Activated T-cell treated with anti-CD3 and anti-CD28 coated beads, Interleukin-2, amount 50 U/mL, for 4 hours (primary cell): ENCODE data around the gene TAF10. TPM values are rescaled to one million over a fixed set of nuclear protein-coding genes. Genes with fewer than 3 reads are reported as not detected.

Source experiments
- ATAC-seq, 2 donors: fragments of 200-7000 bp; cut with Tn5 transposase; one replicate each; pipeline ENCODE4 v1.10.0; 2021
- DNase-seq: peaks from one replicate; pipeline ENCODE4 v3.0.0-alpha.2; 2020
- H3K27me3 Mint-ChIP-seq: one replicate; pipeline ENCODE4 v1.8.0; 2021; ENCODE audit warnings: low read depth, mixed read lengths
- H3K36me3 Mint-ChIP-seq: one replicate; pipeline ENCODE4 v1.8.0; 2022; ENCODE audit warnings: mixed read lengths; ENCODE audit not compliant: insufficient read depth
- H3K4me1 Mint-ChIP-seq: one replicate; pipeline ENCODE4 v1.8.0; 2021; ENCODE audit warnings: low read depth, mixed read lengths
- H3K4me3 Mint-ChIP-seq: one replicate; pipeline ENCODE4 v1.8.0; 2021; ENCODE audit warnings: mild to moderate bottlenecking, moderate library complexity, mixed read lengths
- H3K9me3 Mint-ChIP-seq: one replicate; pipeline ENCODE4 v1.8.0; 2021; ENCODE audit warnings: mixed read lengths
- total RNA-seq, 3 donors: library from RNA; stranded (reverse); gene quantifications; one replicate each; pipeline ENCODE4 v1.2.1, GENCODE V29; 2021

The TAF10 gene
- total RNA-seq, 3 donors from 2014 or later: 163 to 191 (median 188) TPM

GRCh38 chr11:6648501-6648900 is 36.5 kb upstream of the TAF10 start:
- Mint-ChIP-seq H3K9me3 (no peaks in the 10 kb centered on the region), H3K4me1 (no peaks in the 10 kb centered on the region), H3K36me3 (no peaks in the 10 kb centered on the region), H3K27me3 (no peaks in the 10 kb centered on the region), H3K4me3 (no peak overlapping the region)
- ATAC-seq (no peak), DNase-seq (no peak)

GRCh38 chr11:6647836-6648235 is 35.8 kb upstream of the TAF10 start:
- Mint-ChIP-seq H3K27me3 (no peaks in the 10 kb centered on the region), H3K36me3 (no peaks in the 10 kb centered on the region), H3K4me1 (no peaks in the 10 kb centered on the region), H3K4me3 (no peak overlapping the region), H3K9me3 (no peaks in the 10 kb centered on the region)
- ATAC-seq (no peak), DNase-seq (no peak)

- H3K27me3 Mint-ChIP-seq: no peaks in the 10 kb centered on the region
- no peaks in the 10 kb centered on the region for H3K36me3 Mint-ChIP-seq
- DNase-seq: no peak
- H3K4me3 Mint-ChIP-seq: no peak overlapping the region
- H3K9me3 Mint-ChIP-seq: no peaks in the 10 kb centered on the region
- peak; percentile 32 to 56 for ATAC-seq
- H3K4me1 Mint-ChIP-seq: no peaks in the 10 kb centered on the region
Observed at GRCh38 chr11:6646918-6647679, 35.1 kb upstream of the TAF10 start.

- DNase-seq (no peak), ATAC-seq (peak in 1 of 2 donors; percentile 1)
- no peaks in the 10 kb centered on the region for H3K36me3 Mint-ChIP-seq
Observed at GRCh38 chr11:6646576-6646917, 34.5 kb upstream of the TAF10 start.

GRCh38 chr11:6646071-6646470 is 34.1 kb upstream of the TAF10 start:
- no peak for ATAC-seq
- no peak for DNase-seq
- no peaks in the 10 kb centered on the region for H3K36me3 Mint-ChIP-seq
- no peaks in the 10 kb centered on the region for H3K4me1 Mint-ChIP-seq
- no peaks in the 10 kb centered on the region for H3K9me3 Mint-ChIP-seq
- H3K4me3 Mint-ChIP-seq: peak overlapping the region; percentile 14
- no peaks in the 10 kb centered on the region for H3K27me3 Mint-ChIP-seq

More at GRCh38 chr11:6646576-6646917, 34.5 kb upstream of the TAF10 start:
- Mint-ChIP-seq H3K9me3 (no peaks in the 10 kb centered on the region), H3K27me3 (no peaks in the 10 kb centered on the region), H3K4me1 (no peaks in the 10 kb centered on the region), H3K4me3 (no peak overlapping the region)

GRCh38 chr11:6642957-6643356 is 30.9 kb upstream of the TAF10 start:
- Mint-ChIP-seq H3K27me3 (no peaks in the 10 kb centered on the region), H3K4me1 (no peaks in the 10 kb centered on the region), H3K9me3 (no peaks in the 10 kb centered on the region), H3K4me3 (no peak overlapping the region), H3K36me3 (no peaks in the 10 kb centered on the region)
- DNase-seq: no peak
- no peak for ATAC-seq

GRCh38 chr11:6640985-6641701 is 29.1 kb upstream of the TAF10 start:
- no peak overlapping the region for H3K4me3 Mint-ChIP-seq
- no peaks in the 10 kb centered on the region for H3K4me1 Mint-ChIP-seq
- no peaks in the 10 kb centered on the region for H3K9me3 Mint-ChIP-seq
- ATAC-seq: no peak
- DNase-seq: no peak
- no peaks in the 10 kb centered on the region for H3K27me3 Mint-ChIP-seq
- no peaks in the 10 kb centered on the region for H3K36me3 Mint-ChIP-seq

GRCh38 chr11:6640036-6640984 is 28.3 kb upstream of the TAF10 start:
- H3K9me3 Mint-ChIP-seq: no peaks in the 10 kb centered on the region
- DNase-seq: no peak
- no peak for ATAC-seq
- H3K36me3 Mint-ChIP-seq: no peaks in the 10 kb centered on the region
- no peaks in the 10 kb centered on the region for H3K4me1 Mint-ChIP-seq
- no peak overlapping the region for H3K4me3 Mint-ChIP-seq
- H3K27me3 Mint-ChIP-seq: no peaks in the 10 kb centered on the region

- ATAC-seq (no peak), DNase-seq (no peak)
- Mint-ChIP-seq H3K27me3 (no peaks in the 10 kb centered on the region), H3K4me3 (no peak overlapping the region), H3K9me3 (no peaks in the 10 kb centered on the region), H3K4me1 (no peaks in the 10 kb centered on the region), H3K36me3 (no peaks in the 10 kb centered on the region)
Observed at GRCh38 chr11:6638429-6638828, 26.4 kb upstream of the TAF10 start.

- DNase-seq (no peak), ATAC-seq (no peak)
- Mint-ChIP-seq H3K36me3 (no peaks in the 10 kb centered on the region), H3K27me3 (no peaks in the 10 kb centered on the region), H3K4me3 (no peak overlapping the region), H3K4me1 (no peaks in the 10 kb centered on the region), H3K9me3 (no peaks in the 10 kb centered on the region)
Observed at GRCh38 chr11:6637871-6638270, 25.9 kb upstream of the TAF10 start.

GRCh38 chr11:6636480-6636879 is 24.5 kb upstream of the TAF10 start:
- DNase-seq: no peak
- no peaks in the 10 kb centered on the region for H3K9me3 Mint-ChIP-seq
- no peak overlapping the region for H3K4me3 Mint-ChIP-seq
- no peaks in the 10 kb centered on the region for H3K36me3 Mint-ChIP-seq
- H3K4me1 Mint-ChIP-seq: no peaks in the 10 kb centered on the region
- H3K27me3 Mint-ChIP-seq: no peaks in the 10 kb centered on the region
- no peak for ATAC-seq

- H3K4me3 Mint-ChIP-seq: no peak overlapping the region
- no peaks in the 10 kb centered on the region for H3K27me3 Mint-ChIP-seq
- peaks cover 1% of the 10 kb centered on the region for H3K36me3 Mint-ChIP-seq
- ATAC-seq: no peak
- DNase-seq: no peak
- H3K4me1 Mint-ChIP-seq: no peaks in the 10 kb centered on the region
- H3K9me3 Mint-ChIP-seq: no peaks in the 10 kb centered on the region
Observed at GRCh38 chr11:6635082-6635932, 23.3 kb upstream of the TAF10 start.

GRCh38 chr11:6634534-6634933 is 22.5 kb upstream of the TAF10 start:
- DNase-seq (no peak), ATAC-seq (no peak)
- Mint-ChIP-seq H3K4me1 (no peaks in the 10 kb centered on the region), H3K9me3 (no peaks in the 10 kb centered on the region), H3K4me3 (no peak overlapping the region), H3K27me3 (no peaks in the 10 kb centered on the region), H3K36me3 (peaks cover 1% of the 10 kb centered on the region)
